ENCODE data around the gene IMMP2L. TPM values are rescaled to one million over a fixed set of nuclear protein-coding genes. Genes with fewer than 3 reads are reported as not detected.

Gene IMMP2L
- total and polyA plus RNA-seq, 2 donors (not counting 3 experiments of a cell fraction or from before 2014, with no cell fraction given): 9.9 to 11.8 TPM

DNA sequence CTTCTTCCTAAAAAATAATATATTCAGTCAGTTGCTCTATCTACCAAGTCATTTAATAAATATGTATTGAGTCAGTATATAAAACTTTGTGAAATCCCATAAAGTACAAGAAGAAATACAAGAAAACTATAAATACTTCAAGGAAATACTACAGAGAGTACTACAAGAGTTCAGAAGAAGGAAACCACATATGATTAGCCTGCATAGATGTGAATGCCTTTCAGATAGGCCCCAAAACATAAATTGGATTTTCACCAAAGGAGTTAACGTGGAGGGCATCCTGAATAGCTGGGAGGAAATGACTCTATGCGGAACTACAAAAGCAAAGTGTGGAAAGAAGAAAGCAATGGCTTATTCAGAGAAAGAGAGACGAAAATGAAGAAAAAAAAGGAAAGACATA is 351.3 kb downstream of the IMMP2L start:
- peak; percentile 70 for DNase-seq (ENCODE audit: low read depth, low spot score)
- Histone ChIP-seq H3K4me3 (replicated peaks in 1 of 3; ENCODE audit: insufficient read depth in 1 of 3, low read depth in 1 of 3, low read length in 3 of 3) (no peak overlapping the region), H3K9ac (replicated peaks; ENCODE audit: extremely low read depth, insufficient read depth, low read length) (no peak overlapping the region), H2AFZ (ENCODE audit: low read depth, low read length) (peak overlapping the region; percentile 32), H3K27ac (ENCODE audit: insufficient read depth, low read depth, low read length) (no peak overlapping the region), H3K27me3 (ENCODE audit: control insufficient read depth in 2 of 2, insufficient read depth in 2 of 2, low read length in 2 of 2) (no peaks in the 10 kb centered on the region), H3K9me3 (replicated peaks; ENCODE audit: control insufficient read depth, insufficient read depth, low read length) (no peaks in the 10 kb centered on the region), H3K4me2 (ENCODE audit: insufficient read depth, low read length) (peak overlapping the region; percentile 34), H3K36me3 (ENCODE audit: control insufficient read depth in 2 of 2, extremely low read depth in 1 of 2, insufficient read depth in 2 of 2, low read length in 2 of 2) (no peaks in the 10 kb centered on the region), H3K4me1 (ENCODE audit: control insufficient read depth, extremely low read depth, insufficient read depth, low read length) (peaks cover 6% of the 10 kb centered on the region), H4K20me1 (replicated peaks; ENCODE audit: control insufficient read depth, extremely low read depth, insufficient read depth, low read length) (no peaks in the 10 kb centered on the region), H3K9me1 (replicated peaks; ENCODE audit: control insufficient read depth, extremely low read depth, insufficient read depth, low read length) (no peaks in the 10 kb centered on the region), H3K79me2 (ENCODE audit: control insufficient read depth, insufficient read depth, low read length) (no peaks in the 10 kb centered on the region)
- CTCF ChIA-PET: interaction anchor here (0.9 kb wide), 1 partner anchor 9 kb away, joined by 3 read pairs; no protein-coding TSS in a partner anchor
- TF ChIP-seq MAX (IDR thresholded peaks at IDR 0.05; ENCODE audit: insufficient read depth, insufficient read length): no peak
- TF ChIP-seq EZH2 (IDR thresholded peaks at IDR 0.05; ENCODE audit: borderline replicate concordance, low read depth, low read length, severe bottlenecking): no peak
- no peak for TF ChIP-seq POLR2AphosphoS5 (IDR thresholded peaks at IDR 0.05; ENCODE audit: insufficient read depth, low read depth, low read length)
- TF ChIP-seq JUN (IDR thresholded peaks at IDR 0.05; ENCODE audit: borderline replicate concordance, insufficient read depth, insufficient read length, low read depth): no peak
- TF ChIP-seq CTCF (IDR thresholded peaks at IDR 0.05; ENCODE audit: extremely low read depth in 1 of 2, insufficient read depth in 1 of 2, low read depth in 1 of 2, low read length in 2 of 2): no peak
- TF ChIP-seq FOS (IDR thresholded peaks at IDR 0.05; ENCODE audit: borderline replicate concordance, insufficient read depth, low read length): peak; percentile 58
- peak; percentile 45 for TF ChIP-seq GATA2 (IDR thresholded peaks at IDR 0.05; ENCODE audit: insufficient read depth, insufficient read length, low read depth, low read length)
- POLR2A ChIA-PET: no interaction called here
- no TSS peak for BruUV-seq (replicated peaks)
- intact Hi-C loops (cut with micrococcal nuclease) (no loop called here), dilution Hi-C loops (cut with MboI; ENCODE audit: extremely low pct_ligation_motif_present, low sequenced_read_pairs) (no loop called here)
- peak; percentile 89 for FAIRE-seq
